Calu3 (cell line): ENCODE data around the gene CLEC3B. TPM values are rescaled to one million over a fixed set of nuclear protein-coding genes. Genes with fewer than 3 reads are reported as not detected.

ENCODE experiments used
- BruUV-seq: library from RNA; stranded (reverse); fragments of 400-500 nt; replicated peaks from 2 replicates; lab custom pipeline; 2021; lab: Mats Ljungman, UMichigan
- CTCF ChIA-PET: fragments of 300-600 bp; sonication (Branson Sonifier 250); formaldehyde crosslinking; loops from one replicate; lab custom pipeline; 2022; ENCODE audit warnings: antibody characterized with exemption; lab: Charles Lee
- DNase-seq: peaks from one replicate; pipeline ENCODE4 v3.0.0; 2022
- H3K27ac Mint-ChIP-seq: one replicate; pipeline ENCODE4 v1.8.0; 2022; ENCODE audit warnings: mixed read lengths; ENCODE audit not compliant: unreplicated experiment
- H3K27me3 Mint-ChIP-seq: one replicate; pipeline ENCODE4 v1.8.0; 2022; ENCODE audit warnings: mixed read lengths; ENCODE audit not compliant: unreplicated experiment
- H3K36me3 Mint-ChIP-seq: one replicate; pipeline ENCODE4 v1.8.0; 2022; ENCODE audit warnings: mild to moderate bottlenecking, moderate library complexity, mixed read lengths; ENCODE audit not compliant: insufficient read depth, unreplicated experiment
- H3K4me1 Mint-ChIP-seq: one replicate; pipeline ENCODE4 v1.8.0; 2022; ENCODE audit warnings: mild to moderate bottlenecking, low read depth, mixed read lengths; ENCODE audit not compliant: unreplicated experiment
- H3K4me3 Mint-ChIP-seq: one replicate; pipeline ENCODE4 v1.8.0; 2022; ENCODE audit warnings: mild to moderate bottlenecking, low read depth, moderate library complexity, mixed read lengths; ENCODE audit not compliant: unreplicated experiment
- H3K9me3 Mint-ChIP-seq: one replicate; pipeline ENCODE4 v1.8.0; 2022; ENCODE audit warnings: low read depth, mixed read lengths; ENCODE audit not compliant: unreplicated experiment
- intact Hi-C: fragments of 100-400 bp; cut with micrococcal nuclease; formaldehyde crosslinking; loops from one replicate; pipeline ENCODE4 v1.10.0; 2022; ENCODE audit not compliant: unreplicated experiment
- total RNA-seq: library from RNA; stranded (reverse); gene quantifications from 2 replicates; pipeline ENCODE4 v1.2.3, GENCODE V29; 2022
- TF ChIP-seq, protein P1 (sequence below): fragments of 200-600 bp; IDR thresholded peaks from one replicate; pipeline ENCODE4 v1.8.0; 2022; ENCODE audit warnings: antibody characterized with exemption; ENCODE audit not compliant: unreplicated experiment

Gene CLEC3B
- total RNA-seq, 1 experiment from 2014 or later, result not detected

DNA sequence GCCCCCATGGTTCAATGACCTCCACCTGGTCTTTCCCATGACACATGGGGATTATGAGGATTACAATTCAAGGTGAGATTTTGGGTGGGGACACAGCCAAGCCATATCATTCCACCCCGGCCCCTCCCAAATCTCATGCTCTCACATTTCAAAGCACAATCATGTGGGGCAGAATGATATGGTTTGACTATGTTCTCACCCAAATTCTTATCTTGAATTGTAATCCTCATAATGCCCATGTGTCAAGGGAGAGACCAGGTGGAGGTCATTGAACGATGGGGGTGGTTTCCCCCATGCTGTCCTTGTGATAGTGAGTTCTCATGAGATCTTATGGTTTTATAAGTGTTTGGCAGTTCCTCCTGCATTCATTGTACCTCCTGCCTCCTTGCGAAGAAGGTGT, 2.4 kb upstream of the CLEC3B start:
- TF ChIP-seq, protein P1, sequence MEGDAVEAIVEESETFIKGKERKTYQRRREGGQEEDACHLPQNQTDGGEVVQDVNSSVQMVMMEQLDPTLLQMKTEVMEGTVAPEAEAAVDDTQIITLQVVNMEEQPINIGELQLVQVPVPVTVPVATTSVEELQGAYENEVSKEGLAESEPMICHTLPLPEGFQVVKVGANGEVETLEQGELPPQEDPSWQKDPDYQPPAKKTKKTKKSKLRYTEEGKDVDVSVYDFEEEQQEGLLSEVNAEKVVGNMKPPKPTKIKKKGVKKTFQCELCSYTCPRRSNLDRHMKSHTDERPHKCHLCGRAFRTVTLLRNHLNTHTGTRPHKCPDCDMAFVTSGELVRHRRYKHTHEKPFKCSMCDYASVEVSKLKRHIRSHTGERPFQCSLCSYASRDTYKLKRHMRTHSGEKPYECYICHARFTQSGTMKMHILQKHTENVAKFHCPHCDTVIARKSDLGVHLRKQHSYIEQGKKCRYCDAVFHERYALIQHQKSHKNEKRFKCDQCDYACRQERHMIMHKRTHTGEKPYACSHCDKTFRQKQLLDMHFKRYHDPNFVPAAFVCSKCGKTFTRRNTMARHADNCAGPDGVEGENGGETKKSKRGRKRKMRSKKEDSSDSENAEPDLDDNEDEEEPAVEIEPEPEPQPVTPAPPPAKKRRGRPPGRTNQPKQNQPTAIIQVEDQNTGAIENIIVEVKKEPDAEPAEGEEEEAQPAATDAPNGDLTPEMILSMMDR, result no peak
- Mint-ChIP-seq H3K4me3 (no peak overlapping the region), H3K27ac (no peak overlapping the region), H3K9me3 (no peaks in the 10 kb centered on the region), H3K4me1 (peaks cover 13% of the 10 kb centered on the region), H3K36me3 (peaks cover 7% of the 10 kb centered on the region), H3K27me3 (peaks cover 13% of the 10 kb centered on the region)
- DNase-seq, result no peak
- no TSS peak for BruUV-seq
- CTCF ChIA-PET, result no interaction called here
- intact Hi-C loops, result no loop called here

DNA sequence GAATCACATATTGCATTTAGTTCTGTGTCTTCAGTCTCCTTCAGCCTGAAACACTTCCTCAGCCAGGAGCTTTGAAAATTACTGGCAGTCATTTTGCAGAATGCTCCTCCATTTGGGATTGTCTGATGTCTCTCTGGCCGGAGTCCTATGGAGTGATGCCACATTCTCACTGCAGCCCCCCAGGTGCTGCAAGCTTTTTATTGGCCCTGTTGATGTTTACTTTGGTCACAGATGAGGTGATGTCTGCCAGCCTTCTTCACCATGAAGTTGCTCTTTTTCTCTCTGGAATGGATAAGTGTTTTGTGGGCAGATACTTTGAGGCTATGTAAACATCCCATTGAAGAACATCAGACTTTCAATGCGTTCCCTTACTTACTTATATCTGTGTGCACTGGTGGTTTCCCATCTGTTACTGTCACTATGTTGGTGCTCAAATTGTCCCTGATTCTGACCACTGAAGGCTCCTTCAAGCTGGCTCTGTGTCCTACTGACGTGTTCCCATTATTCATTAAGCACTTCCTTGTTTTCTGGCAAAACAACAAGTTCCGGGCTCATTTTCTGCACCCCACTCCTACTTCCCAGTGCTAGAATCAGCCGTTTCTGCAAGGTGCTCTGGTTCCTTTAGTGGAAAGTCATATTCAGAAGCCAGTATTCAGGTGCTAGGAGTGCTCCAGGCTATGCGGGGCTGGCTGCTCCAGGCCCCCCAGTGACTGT, 1.4 kb upstream of the CLEC3B start:
- Mint-ChIP-seq H3K36me3 (peaks cover 7% of the 10 kb centered on the region), H3K27ac (no peak overlapping the region), H3K4me1 (peaks cover 13% of the 10 kb centered on the region), H3K9me3 (no peaks in the 10 kb centered on the region), H3K27me3 (peaks cover 13% of the 10 kb centered on the region), H3K4me3 (no peak overlapping the region)
- no TSS peak for BruUV-seq
- TF ChIP-seq, protein P1, result no peak
- intact Hi-C loops, result no loop called here
- CTCF ChIA-PET, result no interaction called here
- DNase-seq, result no peak

GRCh38 chr3:45026957-45027356, 854 bp downstream of the CLEC3B start:
- peaks cover 7% of the 10 kb centered on the region for H3K36me3 Mint-ChIP-seq
- CTCF ChIA-PET, result no interaction called here
- H3K27me3 Mint-ChIP-seq, result peaks cover 13% of the 10 kb centered on the region
- no peak overlapping the region for H3K4me3 Mint-ChIP-seq
- BruUV-seq, result no TSS peak
- intact Hi-C loops, result no loop called here
- TF ChIP-seq, protein P1, result no peak
- H3K9me3 Mint-ChIP-seq, result no peaks in the 10 kb centered on the region
- no peak overlapping the region for H3K27ac Mint-ChIP-seq
- peaks cover 13% of the 10 kb centered on the region for H3K4me1 Mint-ChIP-seq
- no peak for DNase-seq

DNA sequence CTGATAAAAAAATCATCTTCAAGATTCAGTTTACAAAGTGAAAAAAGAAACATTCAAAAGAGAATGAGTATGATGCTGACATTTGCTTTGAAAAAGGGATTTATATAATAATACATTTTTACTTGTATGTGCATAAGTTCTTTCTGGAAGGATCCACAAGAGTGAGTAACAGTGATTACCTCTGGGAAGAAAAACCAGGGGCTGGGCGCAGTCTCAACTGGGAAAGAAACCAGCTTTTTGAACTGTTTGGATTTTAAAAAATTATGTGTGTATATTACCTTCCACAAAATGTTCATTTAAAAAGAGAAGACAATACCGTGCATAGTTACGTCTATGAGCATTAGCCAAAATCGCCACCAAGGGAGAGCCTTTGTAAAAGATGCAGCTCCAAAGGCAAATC, 1.3 kb downstream of the CLEC3B start:
- Mint-ChIP-seq H3K36me3 (peaks cover 7% of the 10 kb centered on the region), H3K4me1 (peaks cover 13% of the 10 kb centered on the region), H3K27me3 (peaks cover 13% of the 10 kb centered on the region), H3K27ac (no peak overlapping the region), H3K9me3 (no peaks in the 10 kb centered on the region), H3K4me3 (no peak overlapping the region)
- DNase-seq, result no peak
- CTCF ChIA-PET, result no interaction called here
- BruUV-seq, result no TSS peak
- TF ChIP-seq, protein P1, result no peak
- intact Hi-C loops, result no loop called here
